Panc1 (cell line): ENCODE results near the gene SLC6A13. TPM values are rescaled to one million over a fixed set of nuclear protein-coding genes. Genes with fewer than 3 reads are reported as not detected.

ENCODE experiments used
- ATAC-seq: fragments of 200-7000 bp; cut with Tn5 transposase; 2 replicates; pipeline ENCODE4 v1.9.1; 2020; ENCODE audit warnings: mild to moderate bottlenecking, moderate library complexity
- BruUV-seq: library from RNA; stranded (reverse); fragments of 400-500 nt; replicated peaks from 2 replicates; lab custom pipeline; 2021; lab: Mats Ljungman, UMichigan
- CTCF ChIA-PET: fragments of 300-600 bp; sonication (Branson Sonifier 250); formaldehyde crosslinking; loops from one replicate; lab custom pipeline; 2022; ENCODE audit warnings: antibody characterized with exemption; lab: Charles Lee
- POLR2A ChIA-PET: fragments of 300-600 bp; sonication (Branson Sonifier 250); formaldehyde crosslinking; loops from one replicate; lab custom pipeline; 2022; ENCODE audit warnings: antibody characterized with exemption; lab: Charles Lee
- DNase-seq: peaks from one replicate; pipeline ENCODE4 v3.0.0-alpha.2; 2010; ENCODE audit warnings: low read depth, low spot score
- H3K27ac ChIP-seq: 2 replicates; pipeline ENCODE4 v1.5.1; 2011; ENCODE audit warnings: mild to moderate bottlenecking, low read length, inconsistent platforms
- H3K27me3 ChIP-seq: fragments of 200-500 bp; sonication (Bioruptor generic); 2 replicates; pipeline ENCODE4 v1.6.0; 2014; ENCODE audit warnings: low read length, inconsistent platforms; ENCODE audit not compliant: control insufficient read depth, insufficient read depth
- H3K36me3 ChIP-seq: fragments of 200-500 bp; sonication (Bioruptor generic); 2 replicates; pipeline ENCODE4 v1.5.1; 2014; ENCODE audit warnings: inconsistent platforms, mild to moderate bottlenecking, low read length, moderate library complexity; ENCODE audit not compliant: control insufficient read depth, insufficient read depth
- H3K4me1 ChIP-seq: 2 replicates; pipeline ENCODE4 v1.5.1; 2011; ENCODE audit warnings: inconsistent platforms, mild to moderate bottlenecking, low read length, moderate library complexity; ENCODE audit not compliant: control insufficient read depth, insufficient read depth
- H3K4me3 ChIP-seq, 2 experiments: 2 replicates each; pipeline ENCODE4 v1.5.1; 2011 to 2012; ENCODE audit warnings: low read depth in 2 of 2, low read length in 2 of 2, mild to moderate bottlenecking in 2 of 2, inconsistent platforms in 1 of 2, moderate library complexity in 1 of 2
- H3K9me3 ChIP-seq: fragments of 200-500 bp; sonication (Bioruptor generic); 2 replicates; pipeline ENCODE4 v1.5.1; 2014; ENCODE audit warnings: low read depth, mild to moderate bottlenecking, inconsistent platforms, low read length, moderate library complexity; ENCODE audit not compliant: control insufficient read depth, insufficient read depth
- POLR2AphosphoS5 ChIP-seq: IDR thresholded peaks from 2 replicates; pipeline ENCODE4 v1.6.1; 2012; ENCODE audit warnings: mild to moderate bottlenecking, low read depth, low read length, moderate library complexity
- REST ChIP-seq, 2 experiments: IDR thresholded peaks; 2 replicates each; pipeline ENCODE4 v1.6.1; 2011 to 2012; ENCODE audit warnings: low read depth in 2 of 2, control low read depth in 1 of 2, low read length in 1 of 2, mild to moderate bottlenecking in 1 of 2, moderate library complexity in 1 of 2; ENCODE audit not compliant: insufficient read depth in 1 of 2
- SIN3A ChIP-seq: IDR thresholded peaks from 2 replicates; pipeline ENCODE4 v1.6.1; 2012; ENCODE audit warnings: low read depth, mild to moderate bottlenecking, low read length, moderate library complexity, borderline replicate concordance; ENCODE audit not compliant: insufficient read depth
- TCF7L2 ChIP-seq: IDR thresholded peaks from 2 replicates; pipeline ENCODE4 v1.6.1; 2011; ENCODE audit warnings: mild to moderate bottlenecking, low read depth, low read length, inconsistent platforms
- in situ Hi-C: cut with HindIII; loops from 2 replicates; pipeline ENCODE4 v1.10.0; 2016; ENCODE audit warnings: low sequenced_read_pairs, low pct_unique_long_range_greater_than_20kb
- intact Hi-C: fragments of 100-400 bp; cut with micrococcal nuclease; formaldehyde crosslinking; loops from one replicate; pipeline ENCODE4 v1.10.0; 2022; ENCODE audit not compliant: unreplicated experiment
- total RNA-seq: library from RNA; stranded (reverse); gene quantifications from one replicate; pipeline ENCODE4 v1.2.1, GENCODE V29; 2021; ENCODE audit not compliant: unreplicated experiment
- TF ChIP-seq, protein P1 (sequence below): fragments of 450-650 bp; IDR thresholded peaks from 2 replicates; pipeline ENCODE4 v1.5.1; 2017; ENCODE audit warnings: mild to moderate bottlenecking

Gene SLC6A13
- total RNA-seq, 1 experiment from 2014 or later = 0.57 TPM

- ChIA-PET CTCF (no interaction called here), POLR2A (no interaction called here)
- H3K4me3 ChIP-seq = no peak overlapping the region
- ATAC-seq (no peak), DNase-seq (no peak)
- intact Hi-C loops = no loop called here
- H3K9me3 ChIP-seq = no peaks in the 10 kb centered on the region
- TF ChIP-seq TCF7L2 (no peak), POLR2AphosphoS5 (no peak), REST (IDR thresholded peaks at IDR 0.05; ENCODE audit: insufficient read depth in 1 of 2, low read depth in 2 of 2, low read length in 1 of 2) (no peak), SIN3A (no peak)
- TF ChIP-seq, protein P1, sequence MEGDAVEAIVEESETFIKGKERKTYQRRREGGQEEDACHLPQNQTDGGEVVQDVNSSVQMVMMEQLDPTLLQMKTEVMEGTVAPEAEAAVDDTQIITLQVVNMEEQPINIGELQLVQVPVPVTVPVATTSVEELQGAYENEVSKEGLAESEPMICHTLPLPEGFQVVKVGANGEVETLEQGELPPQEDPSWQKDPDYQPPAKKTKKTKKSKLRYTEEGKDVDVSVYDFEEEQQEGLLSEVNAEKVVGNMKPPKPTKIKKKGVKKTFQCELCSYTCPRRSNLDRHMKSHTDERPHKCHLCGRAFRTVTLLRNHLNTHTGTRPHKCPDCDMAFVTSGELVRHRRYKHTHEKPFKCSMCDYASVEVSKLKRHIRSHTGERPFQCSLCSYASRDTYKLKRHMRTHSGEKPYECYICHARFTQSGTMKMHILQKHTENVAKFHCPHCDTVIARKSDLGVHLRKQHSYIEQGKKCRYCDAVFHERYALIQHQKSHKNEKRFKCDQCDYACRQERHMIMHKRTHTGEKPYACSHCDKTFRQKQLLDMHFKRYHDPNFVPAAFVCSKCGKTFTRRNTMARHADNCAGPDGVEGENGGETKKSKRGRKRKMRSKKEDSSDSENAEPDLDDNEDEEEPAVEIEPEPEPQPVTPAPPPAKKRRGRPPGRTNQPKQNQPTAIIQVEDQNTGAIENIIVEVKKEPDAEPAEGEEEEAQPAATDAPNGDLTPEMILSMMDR = no peak
- H3K27ac ChIP-seq = no peak overlapping the region
- H3K27me3 ChIP-seq = no peaks in the 10 kb centered on the region
- in situ Hi-C loops = no loop called here
- H3K36me3 ChIP-seq = no peaks in the 10 kb centered on the region
- H3K4me1 ChIP-seq = peaks cover 3% of the 10 kb centered on the region; the same call in 1 of the 2 replicates
- BruUV-seq = no TSS peak
Observed at GRCh38 chr12:175759-176158, 86.9 kb downstream of the SLC6A13 start.

- ChIA-PET POLR2A (no interaction called here), CTCF (no interaction called here)
- no TSS peak for BruUV-seq
- Histone ChIP-seq H3K27ac (no peak overlapping the region), H3K4me3 (no peak overlapping the region), H3K36me3 (no peaks in the 10 kb centered on the region), H3K27me3 (no peaks in the 10 kb centered on the region), H3K9me3 (no peaks in the 10 kb centered on the region), H3K4me1 (peaks cover 3% of the 10 kb centered on the region; the same call in 1 of the 2 replicates)
- in situ Hi-C loops (no loop called here), intact Hi-C loops (no loop called here)
- TF ChIP-seq REST (IDR thresholded peaks at IDR 0.05; ENCODE audit: insufficient read depth in 1 of 2, low read depth in 2 of 2, low read length in 1 of 2) (no peak), POLR2AphosphoS5 (no peak), SIN3A (no peak), TCF7L2 (no peak)
- TF ChIP-seq, protein P1 = no peak
- no peak for DNase-seq
- ATAC-seq = no peak
Observed at GRCh38 chr12:175250-175649, 87.4 kb downstream of the SLC6A13 start.
